Non-pigmented ciliary epithelial cell (primary cell): ENCODE measurements around the gene RNF11.

Experiments
- DNase-seq: peaks from one replicate; pipeline ENCODE4 v3.0.0-alpha.2; 2010; ENCODE audit warnings: low read depth

The RNF11 gene

DNA sequence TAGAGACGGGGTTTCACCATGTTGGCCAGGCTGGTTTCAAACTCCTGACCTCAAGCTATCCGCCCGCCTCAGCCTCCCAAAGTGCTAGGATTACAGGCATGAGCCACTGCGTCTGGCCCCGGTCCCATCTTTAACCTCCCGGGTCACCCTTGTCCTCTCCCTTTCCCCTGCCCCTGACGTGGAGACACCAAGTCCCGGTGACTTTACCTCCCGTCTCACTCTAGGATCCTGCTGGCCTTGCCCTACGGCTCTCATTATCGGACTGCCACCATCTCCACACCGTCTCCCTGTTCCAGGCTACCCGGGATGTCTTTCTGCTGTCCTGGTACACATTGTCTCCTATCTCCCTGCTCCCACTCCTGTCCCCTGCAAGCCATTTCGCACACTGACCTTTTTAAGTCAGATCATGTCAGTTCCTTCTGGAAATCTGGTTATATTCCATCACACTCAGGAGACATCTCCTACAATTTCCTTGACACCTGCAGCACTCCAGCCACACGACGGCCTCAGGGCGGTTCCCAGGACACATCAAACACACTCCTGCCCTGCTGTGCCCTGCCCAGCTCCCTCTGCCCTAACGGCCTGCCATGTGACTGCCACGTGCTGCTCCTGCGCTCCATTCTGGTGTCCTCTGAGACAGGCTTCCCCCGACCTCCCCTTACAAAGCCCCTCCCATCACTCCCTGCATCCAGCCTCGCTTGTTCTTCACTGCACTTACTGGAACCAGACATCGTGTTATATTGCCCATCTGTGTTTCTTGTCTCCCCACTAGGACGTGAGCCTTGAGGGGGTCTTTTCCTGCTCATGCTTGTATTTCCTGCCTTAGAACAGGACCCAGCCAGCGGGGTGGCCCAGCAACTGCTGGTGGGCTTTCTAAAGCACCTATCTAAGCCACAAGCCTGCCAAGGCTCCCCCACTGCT lies 61.6 kb downstream of the RNF11 start:
- no peak for DNase-seq

DNA sequence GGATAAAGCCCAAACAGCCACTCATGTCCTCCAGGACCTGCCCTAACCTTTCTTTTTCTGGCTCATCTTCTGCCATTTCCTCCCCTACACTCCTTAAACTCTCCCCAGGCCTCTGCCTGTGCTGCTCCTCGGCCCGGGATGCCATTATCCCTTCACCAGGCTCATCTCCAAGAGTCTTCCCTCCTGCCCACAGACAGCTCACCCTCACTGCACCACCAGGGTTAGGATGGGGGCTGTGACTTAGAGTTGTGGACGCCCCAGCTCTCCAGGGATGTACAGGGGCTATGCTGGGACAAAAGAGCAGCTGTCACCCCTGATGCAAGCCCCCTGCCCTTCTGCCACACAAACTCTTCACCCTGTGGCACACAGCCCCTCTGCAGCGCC lies 62.2 kb downstream of the RNF11 start:
- DNase-seq = no peak

DNA sequence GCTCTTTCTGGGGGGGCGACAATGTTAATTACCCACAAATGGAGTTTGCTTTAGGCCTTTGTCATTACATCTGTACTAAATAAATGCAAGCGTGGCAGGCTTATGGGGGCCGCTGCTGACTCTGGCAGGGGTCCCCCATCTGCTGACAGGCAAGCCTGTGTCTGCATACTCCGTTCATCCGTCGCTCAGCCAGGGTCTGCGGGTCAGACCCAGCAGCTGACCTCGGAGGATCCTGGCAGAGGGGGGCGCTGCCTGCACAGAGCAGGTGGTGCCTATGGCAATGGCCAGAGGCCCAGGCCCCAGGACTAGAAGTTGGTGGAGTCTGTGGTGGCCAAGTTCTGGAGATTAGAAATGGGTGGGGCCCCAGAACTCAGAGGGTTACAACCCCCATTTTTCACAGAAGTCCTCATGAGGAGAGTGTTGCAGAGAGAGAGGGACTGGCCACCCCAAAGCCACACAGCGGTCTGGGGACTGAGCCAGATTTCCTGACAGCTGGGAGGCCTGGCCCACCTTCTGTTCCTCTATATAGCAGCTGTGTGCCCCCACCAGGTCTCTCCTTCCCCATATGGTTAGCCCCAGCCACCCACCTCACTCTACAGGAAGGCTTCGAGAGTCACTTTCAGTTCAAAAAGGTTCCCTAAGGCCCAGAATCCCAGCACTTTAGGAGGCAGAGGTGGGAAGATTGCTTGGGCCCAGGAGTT lies 63.3 kb downstream of the RNF11 start:
- DNase-seq = no peak

DNA sequence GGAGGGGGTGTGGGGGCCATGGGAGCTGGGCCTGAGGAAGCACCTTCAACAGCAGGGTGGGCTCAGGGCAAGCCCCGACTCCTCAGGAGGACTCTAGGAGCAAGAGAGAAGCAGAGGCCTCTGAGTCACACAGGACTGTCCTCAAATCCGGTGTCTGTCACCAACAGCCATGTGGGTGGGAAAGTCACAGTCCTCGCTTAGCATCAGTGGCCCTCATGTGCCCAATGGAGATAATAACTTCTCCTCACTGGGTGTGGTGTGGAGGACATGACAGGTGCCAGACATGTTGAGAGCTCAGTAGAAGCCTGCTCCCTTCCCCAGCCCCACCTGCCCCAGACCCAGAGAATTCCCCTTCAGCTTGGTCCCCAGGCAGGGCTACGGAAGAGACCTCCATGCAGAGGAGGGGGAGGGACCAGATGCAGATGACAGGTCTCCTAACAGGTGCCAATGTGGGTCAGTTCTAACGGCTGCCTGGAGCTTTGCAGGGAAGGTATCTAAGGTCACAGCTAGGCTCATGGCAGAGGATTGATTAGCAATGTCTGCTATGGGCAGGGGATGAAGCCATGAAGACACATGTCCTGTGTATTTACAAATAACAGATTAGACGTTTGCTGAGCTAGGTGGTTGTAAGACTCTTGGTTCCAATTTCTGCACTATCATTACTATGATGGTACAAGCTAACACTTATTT lies 64.1 kb downstream of the RNF11 start:
- DNase-seq = no peak

DNA sequence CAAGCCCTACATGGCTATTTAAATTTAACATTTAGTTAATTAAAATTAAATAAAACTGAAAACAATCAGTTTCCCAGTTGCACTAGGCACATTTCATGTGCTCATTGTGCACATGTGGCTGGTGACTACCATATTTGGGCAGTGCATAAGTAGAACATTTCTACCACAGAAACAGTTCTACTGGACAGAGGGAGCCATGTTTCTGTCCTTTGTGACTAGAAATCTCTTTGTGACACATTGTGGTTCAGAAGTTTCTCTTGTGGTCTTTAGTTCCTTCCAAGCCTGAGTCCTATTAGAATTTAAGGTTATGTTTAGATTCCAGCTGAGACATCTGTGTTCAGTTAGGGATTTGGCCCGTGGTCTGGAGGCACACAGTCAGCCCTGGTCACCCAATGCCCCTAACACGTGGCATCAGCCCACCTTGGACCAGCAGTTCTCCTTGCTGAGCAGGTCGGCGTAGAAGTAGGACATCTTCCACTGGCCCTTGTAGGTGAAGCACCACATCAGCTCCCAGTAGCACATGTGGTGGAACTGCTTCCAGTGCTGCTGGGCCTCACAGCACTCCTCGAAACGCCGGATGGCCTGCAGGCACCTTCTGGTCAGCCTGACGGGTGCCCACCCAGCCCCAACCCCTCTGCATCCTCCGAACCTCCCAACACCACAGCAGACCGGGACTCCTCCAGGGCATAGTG lies 65.2 kb downstream of the RNF11 start:
- no peak for DNase-seq

DNA sequence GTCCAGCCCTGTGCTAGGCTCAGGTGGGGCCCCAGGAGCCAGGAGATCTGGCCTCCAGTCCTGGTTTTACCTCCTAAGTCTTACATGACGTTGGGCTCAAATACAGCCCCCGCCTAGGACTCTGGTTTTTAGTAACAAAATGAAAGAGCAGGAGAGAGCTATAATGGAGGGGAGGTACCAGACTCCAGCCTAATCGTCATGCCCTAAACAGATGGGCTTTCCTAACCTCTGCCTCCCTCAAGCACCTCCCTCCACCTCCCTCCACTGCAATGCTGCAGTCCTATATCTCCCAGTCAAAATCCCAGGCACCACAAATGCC lies 65.7 kb downstream of the RNF11 start:
- DNase-seq = no peak

DNA sequence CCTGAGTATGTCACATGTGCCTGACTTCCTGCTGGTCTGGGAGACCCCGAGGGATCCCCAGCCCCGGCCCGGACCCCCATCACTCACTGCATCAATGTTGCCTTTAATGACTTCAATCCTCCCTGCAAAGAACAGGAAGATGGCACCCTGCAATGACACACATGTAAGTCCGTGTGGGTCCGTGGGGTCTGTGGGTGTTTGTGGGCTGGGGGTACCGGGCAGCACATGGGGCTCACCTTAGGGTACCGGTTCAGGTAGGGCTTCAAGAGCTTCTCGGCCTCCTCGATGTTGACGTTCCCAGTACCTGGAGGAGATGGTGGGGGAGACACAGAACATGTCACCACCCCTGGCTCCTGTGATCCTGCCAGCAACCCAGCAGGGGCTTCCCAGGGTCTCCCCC lies 66.2 kb downstream of the RNF11 start:
- no peak for DNase-seq

DNA sequence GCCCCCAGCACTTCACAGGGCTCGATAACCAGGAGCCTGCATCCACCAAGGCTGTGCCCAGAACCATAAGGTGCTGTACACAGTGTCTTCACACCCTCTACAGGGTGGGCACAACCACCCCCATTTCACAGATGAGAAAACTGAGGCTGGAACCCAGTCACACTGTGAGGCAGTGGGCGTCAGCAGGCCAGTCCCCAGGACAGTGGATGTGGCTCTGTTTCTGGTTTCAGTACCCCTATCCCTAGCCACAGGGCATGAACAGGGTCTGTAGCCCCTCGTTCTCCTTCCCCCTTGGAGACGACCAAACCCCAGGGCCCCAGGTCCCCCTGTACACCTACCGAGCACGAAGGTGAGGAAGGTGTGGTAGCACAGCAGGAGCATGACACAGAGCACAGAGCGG lies 66.7 kb downstream of the RNF11 start:
- no peak for DNase-seq

DNA sequence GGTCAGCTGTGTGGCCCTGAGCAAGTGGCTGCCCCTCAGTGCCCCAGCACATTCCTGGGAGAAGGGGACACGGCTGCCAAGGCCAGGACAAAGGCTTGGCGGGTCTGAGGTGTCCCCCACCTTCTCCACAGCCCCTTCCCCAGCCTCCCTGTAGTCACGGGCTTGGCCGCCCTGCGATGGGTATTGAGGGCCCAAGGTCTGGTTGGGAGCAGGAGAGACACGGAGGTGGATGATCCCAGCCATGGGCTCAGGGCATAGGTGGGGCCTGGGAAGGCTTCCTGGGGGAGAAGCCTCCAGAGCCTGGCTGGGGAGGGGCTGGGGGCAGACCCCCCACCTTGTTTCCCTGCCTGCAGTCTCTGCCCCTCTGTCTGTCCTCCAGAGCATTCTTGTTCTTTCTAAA lies 67.2 kb downstream of the RNF11 start:
- DNase-seq = no peak

DNA sequence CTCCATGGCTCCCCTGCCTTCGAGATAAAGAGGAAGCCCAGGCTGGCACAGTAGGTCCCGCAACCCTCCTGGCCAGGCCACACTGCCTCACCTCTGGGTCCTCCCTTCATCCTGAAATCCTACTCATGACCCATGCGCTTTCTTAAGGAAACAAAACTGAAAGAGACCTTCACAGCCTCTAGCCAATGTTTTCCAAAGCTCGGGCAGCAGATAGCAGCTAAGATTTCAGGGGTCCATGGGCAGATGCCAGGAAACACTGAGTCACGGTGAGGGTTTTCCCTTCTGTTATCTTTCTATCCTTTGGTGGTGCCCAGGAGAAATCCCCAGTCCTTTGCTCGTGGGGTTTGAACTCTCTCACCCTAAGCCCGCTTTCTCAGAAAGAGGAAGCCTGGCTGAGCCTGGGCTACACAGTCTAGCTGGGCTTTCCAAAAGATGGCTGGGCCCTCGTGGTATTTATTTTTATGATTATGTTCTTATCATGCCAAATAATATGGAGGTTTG lies 67.7 kb downstream of the RNF11 start:
- DNase-seq = no peak

DNA sequence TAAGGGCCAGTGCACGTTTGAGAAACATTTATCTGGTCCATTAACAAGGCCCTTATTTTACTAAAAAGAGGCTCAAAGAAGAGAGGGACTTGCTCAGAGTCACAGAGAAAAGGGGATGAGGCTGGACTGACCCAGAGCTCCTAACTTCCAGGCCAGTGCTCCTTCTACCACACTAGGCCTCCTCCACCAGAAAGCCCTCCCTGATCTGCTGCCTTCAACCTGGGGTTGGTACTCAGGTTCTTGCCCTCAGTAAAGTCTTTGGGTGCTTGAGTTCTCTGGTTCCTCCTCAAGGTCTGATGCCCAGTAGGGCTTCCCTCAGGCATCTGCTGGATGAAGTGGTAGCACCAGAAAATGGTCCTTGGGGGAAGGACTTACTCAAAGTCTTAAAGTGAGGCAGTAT lies 68.3 kb downstream of the RNF11 start:
- DNase-seq = no peak

DNA sequence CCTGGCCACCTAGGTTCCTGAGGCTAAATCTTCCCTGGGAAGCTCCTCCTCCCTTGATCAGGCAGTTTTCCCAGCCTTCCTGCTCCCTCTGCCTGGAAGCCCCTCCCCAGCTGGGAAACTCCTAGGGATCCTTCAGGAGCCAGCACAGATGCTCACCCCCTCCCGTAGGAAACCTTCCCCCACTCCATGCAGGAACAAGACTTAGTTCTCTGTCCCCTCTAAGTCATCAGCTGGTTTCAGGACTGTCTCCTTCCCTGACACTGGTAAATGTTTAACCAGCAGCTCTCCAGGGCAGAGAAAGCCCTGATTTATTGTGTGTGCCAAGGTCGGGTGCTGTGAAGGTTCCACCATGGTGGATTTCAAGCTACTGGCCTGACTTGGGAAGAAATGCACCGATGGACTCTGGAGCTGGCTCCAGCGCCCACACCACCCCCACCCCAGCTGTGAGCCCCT lies 69.3 kb downstream of the RNF11 start:
- DNase-seq = no peak

DNA sequence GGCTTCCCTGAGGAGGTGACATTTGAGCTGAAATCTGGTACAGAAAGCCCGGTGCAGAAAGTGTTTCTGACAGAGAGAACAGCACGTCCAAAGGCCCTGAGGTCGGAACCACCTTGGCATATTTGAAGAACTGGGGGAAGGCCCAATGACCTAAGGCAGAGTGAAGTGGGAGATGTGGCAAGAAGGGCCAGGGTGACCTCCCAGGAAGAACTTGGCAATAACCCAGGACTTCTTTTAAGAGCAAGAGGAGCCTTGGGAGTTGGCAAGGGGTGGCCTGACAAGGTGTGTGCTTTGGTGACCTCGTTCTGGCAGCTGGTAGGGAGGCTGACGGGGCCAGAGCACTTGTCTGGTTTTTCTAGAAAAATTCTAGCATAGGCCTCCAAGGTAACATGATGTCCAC lies 70.9 kb downstream of the RNF11 start:
- no peak for DNase-seq

DNA sequence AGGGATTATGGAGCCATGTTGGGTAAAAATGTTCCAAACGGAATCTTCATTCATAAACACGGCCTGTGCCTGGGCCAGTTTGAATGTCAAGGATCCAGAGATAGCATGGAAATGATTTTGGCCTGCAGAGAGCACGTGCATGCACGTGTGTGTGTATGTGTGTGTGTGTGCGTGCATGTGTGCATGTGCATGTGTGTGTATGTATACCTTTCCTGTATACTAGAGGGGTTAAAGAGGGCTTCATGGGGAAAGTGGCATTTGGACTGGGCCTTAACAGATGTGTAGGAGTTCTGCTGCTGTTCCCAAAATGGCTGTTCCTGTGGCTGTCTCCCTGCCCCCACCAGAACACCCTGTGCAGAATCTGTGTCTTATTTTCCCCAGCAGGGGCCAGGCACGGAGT lies 72.6 kb downstream of the RNF11 start:
- no peak for DNase-seq

DNA sequence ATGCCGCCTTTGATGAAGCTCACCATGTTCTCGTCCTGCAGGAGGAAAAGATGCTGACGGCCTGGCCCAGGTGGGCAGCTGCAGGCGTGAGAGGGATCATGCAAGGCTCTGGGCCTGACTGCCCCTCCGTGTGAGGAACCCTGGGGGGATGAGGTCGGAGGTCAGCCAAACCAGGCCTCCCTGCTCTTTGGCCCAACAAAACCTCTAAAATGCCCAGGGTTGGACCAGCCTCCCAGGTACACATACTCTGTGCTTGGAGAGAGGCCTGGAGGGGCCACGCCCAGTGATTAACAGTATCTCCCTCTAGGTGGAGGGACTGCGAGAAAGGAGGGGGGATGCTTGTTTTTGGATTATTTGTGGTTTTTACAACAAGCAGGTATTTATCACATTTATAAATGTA lies 73.2 kb downstream of the RNF11 start:
- no peak for DNase-seq

DNA sequence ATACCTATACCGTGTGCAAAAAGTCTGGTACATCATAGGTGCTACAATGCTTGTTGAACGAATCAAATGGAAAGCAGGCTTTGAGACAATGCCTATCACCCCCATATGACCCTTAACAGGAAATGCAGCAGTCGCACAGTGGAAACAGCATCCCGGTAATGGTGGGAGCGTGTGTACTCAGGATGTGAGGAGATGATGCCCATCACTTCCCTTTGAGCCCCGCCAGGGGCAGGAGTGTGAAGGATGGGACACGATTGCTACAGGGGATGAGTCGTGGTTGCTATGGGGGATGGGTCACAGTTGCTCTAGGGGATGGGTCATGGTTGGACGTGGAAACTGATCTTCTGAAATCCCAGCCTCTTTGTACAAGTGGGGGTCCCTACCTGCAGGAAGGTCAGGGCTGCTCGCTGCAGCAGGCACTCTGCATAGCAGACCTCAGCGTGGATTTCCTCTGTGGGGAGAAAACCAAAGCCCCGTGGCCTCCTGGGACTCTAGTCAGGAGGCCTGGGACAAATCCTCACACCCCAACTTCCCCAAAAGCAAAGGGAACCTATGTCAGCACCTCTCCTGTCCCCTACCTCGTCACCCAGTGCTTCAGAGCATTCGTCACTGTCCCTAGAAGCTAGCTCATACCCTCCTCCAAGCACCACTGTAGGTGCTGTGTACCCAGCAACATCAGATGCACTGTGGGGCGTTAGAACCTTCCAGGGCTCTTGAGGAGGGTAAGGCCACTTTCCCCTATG lies 75.0 kb downstream of the RNF11 start:
- DNase-seq = no peak

DNA sequence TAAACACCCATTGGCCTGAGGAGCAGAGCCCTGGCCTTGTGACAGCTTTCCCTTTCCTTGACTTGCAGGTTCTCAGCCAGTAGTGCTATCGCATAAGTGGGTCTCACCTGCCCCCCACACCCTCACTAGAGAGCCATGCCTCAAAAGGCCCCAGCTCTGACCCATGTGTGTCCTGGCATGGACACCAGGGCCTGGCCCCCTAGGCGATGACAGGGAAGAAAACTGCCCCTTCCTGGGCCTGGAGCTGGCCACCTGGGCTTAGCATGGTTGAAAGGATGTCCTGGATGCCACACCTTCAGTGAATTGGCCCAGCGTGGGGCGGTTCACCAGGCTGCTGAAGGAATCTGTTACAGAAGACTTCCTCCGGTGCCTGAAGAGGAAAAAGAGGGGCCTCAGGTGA lies 75.8 kb downstream of the RNF11 start:
- DNase-seq = no peak

DNA sequence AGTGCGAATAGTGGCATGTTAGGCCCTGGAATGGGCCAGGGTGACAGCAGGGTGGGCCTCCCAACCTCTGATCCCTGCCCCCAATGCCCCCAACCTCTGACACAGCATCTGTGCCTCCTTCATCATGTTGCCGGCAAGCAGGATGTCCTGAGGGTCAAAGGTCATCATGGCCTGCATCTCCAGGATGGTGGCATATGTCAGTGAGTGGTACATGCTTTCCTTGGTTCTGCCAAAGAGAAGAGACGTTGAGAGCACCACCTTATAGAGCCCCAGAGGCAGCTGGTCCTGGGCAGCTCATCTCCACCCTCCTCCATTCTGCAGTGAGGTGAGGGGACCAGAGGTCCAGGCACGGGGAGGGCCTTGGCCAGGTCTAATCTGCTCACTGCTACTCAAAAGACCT lies 76.6 kb downstream of the RNF11 start:
- no peak for DNase-seq

DNA sequence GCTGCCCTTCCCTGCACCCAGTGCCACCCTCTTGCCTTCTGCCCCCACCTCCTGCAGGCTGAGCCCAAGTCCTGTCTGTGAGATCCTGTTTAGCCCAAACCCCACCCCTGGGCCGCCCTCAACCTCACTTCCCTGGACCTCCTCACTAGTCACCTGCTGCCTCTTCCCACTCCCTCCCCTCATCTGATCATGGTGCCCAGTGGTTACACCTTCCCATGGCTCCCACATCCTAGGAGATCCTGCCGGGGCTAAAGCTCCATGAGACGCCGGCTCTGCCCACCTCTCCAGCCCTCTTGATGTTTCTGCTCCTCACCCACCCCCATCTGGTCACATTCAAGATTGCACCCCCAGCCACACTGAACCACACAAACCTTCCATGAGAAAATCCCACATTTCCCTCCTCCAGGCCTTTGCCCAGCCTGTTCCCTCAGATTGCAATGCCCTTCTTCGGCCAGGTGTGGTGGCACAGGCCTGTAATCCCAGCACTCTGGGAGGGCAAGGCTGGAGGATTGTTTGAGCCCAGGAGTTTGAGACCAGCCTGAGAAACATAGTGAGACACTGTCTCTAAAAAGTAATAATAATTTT lies 77.3 kb downstream of the RNF11 start:
- DNase-seq = no peak

DNA sequence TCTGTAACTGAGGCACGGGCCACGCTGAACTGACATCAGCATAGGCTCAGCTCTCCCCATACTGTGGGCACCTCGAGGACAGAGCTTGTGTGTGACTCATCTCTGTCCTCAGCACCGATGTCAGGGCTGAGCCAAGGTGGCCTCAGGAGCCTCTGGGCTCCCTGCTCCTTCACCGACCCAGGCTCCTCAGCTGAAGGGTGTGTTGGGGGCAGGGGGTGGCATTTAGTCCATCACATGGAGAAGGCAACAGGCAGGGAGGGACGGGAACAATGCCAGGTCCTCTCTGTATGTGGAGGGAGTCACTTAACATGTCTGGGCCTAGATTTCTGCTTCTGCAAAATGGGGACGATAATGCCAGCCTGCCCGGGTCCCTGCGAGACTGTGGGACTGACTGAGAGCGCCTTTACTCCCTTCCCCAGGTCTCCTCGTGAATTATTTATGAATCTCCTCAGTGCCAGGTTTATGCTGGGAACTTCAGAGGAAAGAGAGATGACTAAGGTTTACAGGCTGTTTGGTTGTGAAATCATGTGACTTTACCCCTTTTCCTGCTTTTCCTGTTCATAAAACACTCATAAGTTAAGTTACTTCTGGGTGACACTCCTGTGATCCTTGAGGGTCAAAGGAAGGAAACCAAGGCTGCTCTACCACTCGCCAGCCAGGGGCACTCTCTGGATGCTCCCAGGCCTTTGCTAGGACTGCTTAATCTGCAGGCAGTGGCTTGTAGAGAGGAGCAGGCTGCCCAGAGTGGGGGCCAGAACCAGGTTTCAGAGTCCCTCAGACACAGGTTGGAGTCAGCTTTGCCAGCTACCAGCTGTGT lies 78.1 kb downstream of the RNF11 start:
- DNase-seq = no peak
